NCI-H2171 (cell line): ENCODE data around the gene MAGI2.
"Not testable (repeated sequence)": the region's sequence is repeated elsewhere in the genome, so short reads cannot be mapped to it uniquely, and the experiment has no call there.

Experiments used
- DNase-seq: peaks from one replicate; lab custom pipeline; 2025; lab: John Stamatoyannopoulos, UW

Gene MAGI2

DNA sequence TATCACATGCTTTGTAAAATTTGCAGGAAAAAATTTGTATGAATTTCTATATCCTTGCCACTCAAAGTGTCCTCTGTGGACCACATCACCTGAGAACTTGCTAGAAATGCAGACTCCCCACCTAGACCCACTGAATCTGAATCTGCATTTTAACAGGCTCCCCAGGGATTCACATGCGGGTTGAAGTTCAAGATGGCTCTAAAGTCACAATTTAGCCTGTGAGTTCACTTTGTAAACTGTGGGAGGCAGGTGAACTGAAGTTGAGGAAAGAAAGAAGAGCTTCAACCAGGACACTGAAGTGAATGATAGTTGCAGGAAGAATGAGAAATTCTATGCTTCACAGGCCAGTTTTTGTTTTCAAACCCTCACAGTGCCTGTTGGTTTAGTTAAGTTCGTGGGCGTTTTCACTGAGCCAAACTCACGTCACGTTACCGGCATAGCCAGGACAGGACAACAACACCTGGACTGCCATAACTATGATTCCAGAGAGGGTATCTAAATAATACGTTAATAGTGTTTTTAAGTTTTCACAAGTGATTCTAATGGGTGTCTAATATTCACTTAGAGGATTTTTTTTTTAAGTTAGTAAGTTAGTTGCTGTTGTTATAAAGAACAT is 1414.9 kb downstream of the MAGI2 start:
- no peak for DNase-seq

DNA sequence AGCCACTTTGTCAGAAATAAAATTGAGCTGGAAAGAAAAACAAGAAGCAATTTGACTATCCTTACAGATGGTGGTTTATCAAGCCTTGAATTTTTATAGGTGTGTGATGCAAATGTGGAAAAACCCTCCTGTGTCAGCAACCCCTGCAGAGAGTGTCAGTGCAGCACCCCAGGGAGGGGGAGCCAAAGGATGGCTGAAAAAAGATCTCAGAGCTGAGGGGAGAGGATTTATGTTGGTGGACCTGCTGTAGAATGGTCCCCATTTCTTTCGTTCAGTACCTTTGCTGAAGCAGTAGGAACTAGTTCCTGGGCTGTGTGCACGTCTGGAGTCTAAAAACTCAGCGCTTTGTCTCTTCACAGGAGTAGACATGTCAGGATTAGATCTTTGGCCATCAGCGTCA is 1415.9 kb downstream of the MAGI2 start:
- no peak for DNase-seq

- no peak for DNase-seq
Measured at GRCh38 chr7:78033410-78033809, 1420.1 kb downstream of the MAGI2 start.

DNA sequence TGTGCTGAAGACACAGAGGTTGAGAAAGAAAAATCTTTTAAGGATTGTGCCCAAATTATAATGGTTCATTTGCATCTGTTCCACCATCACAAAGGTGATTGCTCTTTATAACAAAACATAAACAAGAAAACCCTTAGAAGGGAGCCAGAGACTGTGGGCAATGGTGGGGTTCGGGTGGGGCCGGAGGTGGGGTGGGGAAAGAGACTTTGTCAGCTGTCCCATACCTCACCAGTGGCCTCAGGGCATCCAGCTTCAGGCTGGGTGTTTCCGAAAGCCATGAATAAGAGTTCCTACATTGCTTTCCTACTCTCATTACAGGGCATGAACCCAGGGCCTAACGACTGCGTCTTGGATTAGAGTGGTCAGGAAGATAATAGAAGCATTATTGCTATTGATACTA is 1427.0 kb downstream of the MAGI2 start:
- no peak for DNase-seq

GRCh38 chr7:78024591-78024990 is 1428.9 kb downstream of the MAGI2 start:
- DNase-seq = no peak

DNA sequence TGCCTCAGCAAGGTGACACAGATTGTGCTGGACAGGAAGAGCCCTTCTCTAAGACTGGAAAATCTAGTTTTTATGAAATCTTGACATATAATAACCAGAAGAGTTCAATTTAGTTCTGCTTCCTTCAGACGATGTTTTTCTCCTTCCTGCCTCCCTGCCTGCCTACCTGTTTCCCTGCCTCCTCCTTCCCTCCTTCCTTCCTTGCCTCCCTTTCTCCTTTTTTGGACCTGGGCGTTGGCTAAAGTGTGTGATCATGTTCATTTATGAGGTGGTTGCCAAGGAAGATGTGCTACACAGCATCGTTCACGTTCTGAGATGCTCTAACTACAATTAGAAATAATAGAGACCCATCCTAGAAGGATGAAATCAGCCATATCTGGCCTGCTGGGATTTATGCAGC is 1430.3 kb downstream of the MAGI2 start:
- DNase-seq = no peak

GRCh38 chr7:78022165-78022564 is 1431.3 kb downstream of the MAGI2 start:
- no peak for DNase-seq

DNA sequence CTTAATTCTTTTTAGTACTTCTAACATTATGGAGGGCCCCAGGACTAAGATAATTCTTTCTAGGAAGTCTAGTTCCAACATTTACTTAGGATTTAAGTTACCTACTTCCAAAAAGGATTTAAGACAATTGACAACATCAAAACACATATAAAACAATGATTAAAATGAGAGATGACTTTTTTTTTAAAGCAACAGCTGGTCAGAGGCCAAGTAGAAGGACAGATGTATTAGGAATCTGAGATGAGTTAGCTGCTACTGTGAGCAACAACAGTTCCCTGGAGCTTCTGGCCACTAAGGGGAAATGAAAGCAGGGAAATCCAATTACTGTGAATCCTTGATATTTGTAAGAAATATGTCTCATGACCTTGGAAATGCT is 1432.6 kb downstream of the MAGI2 start:
- peak; percentile 54 for DNase-seq

GRCh38 chr7:78020136-78020873 is 1433.2 kb downstream of the MAGI2 start:
- DNase-seq = peak; percentile 76

- DNase-seq = peak; percentile 90
Measured at GRCh38 chr7:78019447-78020135, 1433.9 kb downstream of the MAGI2 start.

GRCh38 chr7:78018641-78019446 is 1434.6 kb downstream of the MAGI2 start:
- peak; percentile 71 for DNase-seq

- no peak for DNase-seq
Measured at GRCh38 chr7:78017591-78018100, 1435.8 kb downstream of the MAGI2 start.

GRCh38 chr7:78015574-78016260 is 1437.8 kb downstream of the MAGI2 start:
- no peak for DNase-seq

GRCh38 chr7:78014401-78014800 is 1439.1 kb downstream of the MAGI2 start:
- no peak for DNase-seq

DNA sequence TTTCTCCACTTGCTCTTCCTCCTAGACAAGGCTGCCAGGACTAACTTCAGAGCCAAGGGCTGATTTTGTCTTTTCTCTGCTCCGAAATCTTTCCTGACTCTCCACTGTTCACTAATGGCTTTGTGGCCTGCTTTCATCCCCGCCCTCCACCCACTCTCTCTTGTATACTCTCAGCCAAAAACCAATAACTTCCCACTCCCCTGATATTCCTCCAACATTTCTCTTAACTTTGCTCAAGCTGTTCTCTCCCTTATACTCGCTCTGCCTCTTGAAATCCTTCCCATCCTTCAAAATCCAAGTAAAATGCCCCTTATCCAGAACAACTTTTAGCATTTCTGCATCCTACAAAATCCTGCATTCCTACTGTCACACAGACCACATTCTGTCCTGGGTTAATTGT is 1440.1 kb downstream of the MAGI2 start:
- DNase-seq = no peak

DNA sequence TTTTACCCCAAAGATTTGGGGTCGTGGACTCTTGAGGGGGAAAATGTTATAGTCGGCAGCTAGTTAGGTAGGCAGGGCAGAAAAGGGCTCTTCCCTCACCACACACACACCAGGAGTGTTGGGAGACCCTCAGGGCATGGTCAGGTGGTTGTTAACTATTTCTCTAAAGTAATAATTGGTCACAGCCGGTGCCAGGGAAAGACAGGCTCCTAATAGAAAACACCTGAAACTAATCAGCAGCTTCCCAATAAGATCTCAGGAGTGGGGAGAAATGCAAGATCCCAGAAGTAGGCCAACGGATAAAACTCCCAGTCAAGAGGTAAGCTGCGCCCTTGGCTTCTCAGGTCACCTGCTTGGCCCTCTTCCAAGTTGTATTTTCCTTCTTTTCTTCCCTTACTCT is 1441.8 kb downstream of the MAGI2 start:
- no peak for DNase-seq

GRCh38 chr7:78007231-78007630 is 1446.2 kb downstream of the MAGI2 start:
- DNase-seq = no peak

GRCh38 chr7:78006063-78006755 is 1447.3 kb downstream of the MAGI2 start:
- no peak for DNase-seq

GRCh38 chr7:78002715-78003114 is 1450.8 kb downstream of the MAGI2 start:
- no peak for DNase-seq

GRCh38 chr7:78002021-78002420 is 1451.4 kb downstream of the MAGI2 start:
- no peak for DNase-seq

DNA sequence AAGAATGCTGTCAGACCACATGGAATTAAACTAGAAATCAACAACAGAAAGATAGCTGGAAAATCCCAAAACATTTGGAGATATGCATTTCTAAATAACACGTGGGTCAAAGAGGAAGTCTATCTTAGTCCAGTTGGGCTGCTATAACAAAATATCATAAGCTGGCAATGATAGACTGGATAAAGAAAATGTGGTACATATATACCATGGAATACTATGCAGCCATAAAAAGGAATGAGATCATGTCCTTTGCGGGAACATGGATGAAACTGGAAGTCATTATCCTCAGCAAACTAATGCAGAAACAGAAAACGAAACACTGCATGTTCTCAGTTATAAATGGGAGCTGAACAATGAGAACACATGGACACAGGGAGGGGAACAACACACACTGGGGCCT is 1454.3 kb downstream of the MAGI2 start:
- DNase-seq = not testable (repeated sequence)
